ENCODE measurements around the gene CCDC171.

Gene CCDC171

DNA sequence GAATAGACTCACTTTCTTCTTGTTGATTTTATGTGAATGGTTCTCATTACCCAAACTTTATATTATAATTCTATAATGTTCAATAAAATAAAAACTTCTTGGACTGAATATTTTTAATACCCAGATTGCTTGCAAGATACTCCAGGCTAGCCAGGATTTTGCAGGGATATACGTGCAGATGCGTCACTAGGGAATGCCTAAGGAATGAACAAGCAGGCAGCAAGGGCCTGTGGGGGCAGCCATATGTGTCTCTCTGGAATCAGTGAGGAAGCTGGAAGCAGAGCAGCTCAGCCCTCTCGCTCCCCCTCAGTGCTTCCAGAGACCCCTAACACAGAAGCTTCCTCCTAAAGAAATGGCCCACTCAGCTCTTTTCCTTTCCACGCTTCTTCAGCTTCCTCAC, 457.4 kb downstream of the CCDC171 start:
- DNase-seq, result no peak

DNA sequence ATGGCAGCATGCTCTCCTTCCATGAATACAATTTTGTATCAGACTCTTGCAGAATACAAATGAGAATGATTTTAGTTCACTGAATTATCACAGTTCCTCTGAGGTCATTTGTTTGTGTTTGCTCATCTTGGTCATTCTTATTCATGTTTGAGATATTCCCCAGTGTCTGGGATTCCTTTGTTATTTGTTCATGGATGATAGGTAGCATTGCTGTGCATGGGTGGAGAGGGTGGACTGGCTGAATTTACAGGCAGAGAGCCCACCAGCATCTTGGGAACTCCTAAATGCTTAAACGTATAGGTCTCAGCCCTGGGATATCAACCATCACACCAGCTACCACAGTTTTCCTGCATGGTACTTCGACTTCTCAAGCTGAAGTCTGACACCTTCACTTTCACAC, 459.8 kb downstream of the CCDC171 start:
- DNase-seq, result no peak

DNA sequence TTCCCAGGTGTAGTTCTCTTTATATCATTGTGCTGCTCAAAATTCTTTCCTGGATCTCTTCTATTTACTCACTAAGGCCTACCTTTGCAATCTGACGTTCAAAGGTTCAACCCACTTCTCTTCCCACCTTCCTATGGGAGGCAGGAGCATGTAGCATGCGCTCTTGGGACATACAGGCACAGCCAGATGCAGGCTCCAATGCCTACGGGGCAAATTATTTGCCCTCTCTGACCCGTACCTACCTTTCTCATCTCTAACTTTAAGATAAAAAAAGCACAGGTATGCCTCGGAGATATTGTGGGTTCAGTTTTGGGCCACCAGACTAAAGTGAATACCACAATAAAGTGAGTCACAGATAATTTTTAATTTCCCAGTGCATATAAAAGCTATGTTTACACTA, 460.5 kb downstream of the CCDC171 start:
- DNase-seq, result no peak

DNA sequence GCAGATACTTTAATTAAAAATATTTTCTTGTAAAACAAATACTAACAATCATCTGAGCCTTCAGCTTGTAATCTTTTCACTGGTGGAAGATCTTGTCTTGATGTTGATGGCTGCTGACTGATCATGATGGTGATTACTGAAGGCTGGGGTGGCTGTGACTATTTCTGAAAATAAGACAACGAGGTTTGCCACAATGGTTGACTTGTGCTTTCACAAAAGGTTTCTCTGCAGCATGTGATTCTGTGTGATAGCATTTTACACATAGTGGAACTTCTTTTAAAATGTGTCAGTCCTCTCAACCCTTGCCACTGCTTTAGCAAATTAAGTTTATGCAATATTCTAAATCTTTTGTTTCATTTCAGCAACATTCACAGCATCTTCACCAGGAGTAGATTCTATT, 461.0 kb downstream of the CCDC171 start:
- no peak for DNase-seq

DNA sequence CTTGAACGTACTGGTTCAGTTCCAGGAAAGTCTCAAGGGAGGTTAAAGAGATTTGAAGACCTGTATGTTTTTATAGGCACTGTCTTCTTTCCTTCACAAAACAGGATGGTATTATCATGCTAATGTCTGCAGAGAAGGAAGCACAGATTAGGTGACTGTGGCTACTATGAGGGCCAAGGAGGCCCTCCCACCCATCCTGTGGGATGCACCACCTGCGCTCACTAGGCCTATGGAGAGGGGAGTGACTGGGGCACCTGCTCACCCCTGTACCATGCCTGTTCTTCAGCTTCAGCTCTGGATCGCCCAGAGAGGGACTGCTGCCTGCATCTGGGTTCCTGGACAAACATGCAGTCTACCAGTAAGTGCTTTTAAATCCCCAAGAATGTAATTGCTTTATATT, 469.4 kb downstream of the CCDC171 start:
- DNase-seq, result no peak

DNA sequence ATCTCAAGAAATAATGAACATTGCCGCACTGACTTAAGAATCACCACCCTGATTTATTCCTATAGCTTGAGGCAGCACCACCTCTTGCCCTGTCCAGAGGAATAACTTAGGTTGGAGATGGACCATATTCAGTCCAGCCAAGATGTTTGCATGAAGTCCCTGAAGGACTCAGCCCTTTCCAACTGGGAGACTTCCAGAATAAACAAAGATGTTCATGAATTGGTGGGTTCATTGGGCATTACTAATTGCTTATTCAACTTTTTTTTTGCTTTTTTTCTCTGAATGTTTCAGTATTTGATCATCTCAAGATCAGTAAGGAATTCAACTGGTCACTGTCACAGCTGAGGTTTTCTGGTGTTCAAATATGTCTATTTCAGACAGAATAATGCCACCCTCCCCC, 470.6 kb downstream of the CCDC171 start:
- no peak for DNase-seq

Measured in NCI-H1930 (cell line).